Transverse colon (tissue), 4 donors: ENCODE measurements around the gene TMEM143. TPM values are rescaled to one million over a fixed set of nuclear protein-coding genes. Genes with fewer than 3 reads are reported as not detected.
A peak's percentile ranks its signal among the peaks of the same experiment; 100 is the strongest.

Experiments used
- DNase-seq: peaks from one replicate; pipeline ENCODE4 v3.0.0-alpha.2; 2019
- H3K27ac ChIP-seq, 4 donors: fragments of 200-600 bp; sonication (generic); 2 replicates each; pipeline ENCODE4 v1.5.1; 2016 to 2018; ENCODE audit warnings: inconsistent platforms in 4 of 4
- H3K27me3 ChIP-seq: fragments of 200-600 bp; sonication (generic); 2 replicates; pipeline ENCODE4 v1.5.1; 2017; ENCODE audit warnings: inconsistent platforms
- H3K36me3 ChIP-seq, 4 donors: fragments of 200-600 bp; sonication (generic); 2 replicates each; pipeline ENCODE4 v1.5.1; 2017 to 2019; ENCODE audit warnings: inconsistent platforms in 4 of 4
- H3K4me1 ChIP-seq, 4 donors: fragments of 200-600 bp; sonication (generic); 2 replicates each; pipeline ENCODE4 v1.5.1; 2017 to 2020; ENCODE audit warnings: inconsistent platforms in 4 of 4
- H3K4me3 ChIP-seq, 4 donors: fragments of 200-600 bp; sonication (generic); 1 replicate in 1 of 4; 2 replicates in 3 of 4; pipeline versions ENCODE4 v1.5.1 to v1.6.1; 2017 to 2019; ENCODE audit warnings: inconsistent platforms in 4 of 4
- H3K9me3 ChIP-seq, 2 donors: fragments of 200-600 bp; sonication (generic); 2 replicates each; pipeline ENCODE4 v1.5.1; 2017 to 2019; ENCODE audit warnings: inconsistent platforms in 2 of 2
- EP300 ChIP-seq: sonication (generic); formaldehyde crosslinking; IDR thresholded peaks from one replicate; pipeline ENCODE4 v1.6.1; 2017; ENCODE audit warnings: antibody characterized with exemption, low read depth
- POLR2A ChIP-seq: fragments of 450-650 bp; IDR thresholded peaks from one replicate; pipeline ENCODE4 v1.6.1; 2016; ENCODE audit warnings: antibody characterized with exemption, mild to moderate bottlenecking, moderate library complexity
- POLR2AphosphoS5 ChIP-seq, 3 donors: sonication (generic); formaldehyde crosslinking; IDR thresholded peaks; one replicate each; pipeline ENCODE4 v1.6.1; 2016; ENCODE audit warnings: antibody characterized with exemption in 3 of 3
- WGBS, 2 donors: methylation state at CpG; one replicate each; pipeline ENCODE4 v1.1.5; 2018; ENCODE audit warnings: low coverage in 1 of 2; 5-methylcytosine and 5-hydroxymethylcytosine counted together
- in situ Hi-C, 4 donors: fragments of 200-750 bp; cut with MboI; loops; one replicate each; pipeline versions ENCODE4 v1.15.0 to v1.15.1; 2017; ENCODE audit warnings: low sequenced_read_pairs in 3 of 4, low pct_ligation_motif_present in 1 of 4, low pct_unique_long_range_greater_than_20kb in 1 of 4
- intact Hi-C: fragments of 100-400 bp; cut with DNase I; formaldehyde crosslinking; loops from one replicate; pipeline ENCODE4 v1.15.1; 2023; ENCODE audit warnings: low total_unique reads
- total RNA-seq, 4 donors: library from RNA; depleted of rRNA; stranded (reverse); fragments of >200 nt; gene quantifications; one replicate each; pipeline ENCODE4 v1.1.0, GENCODE V29; 2016
- TF ChIP-seq, protein P1 (sequence below), 5 experiments: fragments of 200-600 bp in 3 of 5; fragments of 450-650 bp in 2 of 5; sonication (generic) in 3 of 5; IDR thresholded peaks; 1 replicate in 2 of 5; 2 replicates in 3 of 5; pipeline ENCODE4 v1.5.1; 2016 to 2017; ENCODE audit warnings: antibody characterized with exemption in 5 of 5, inconsistent platforms in 3 of 5, mild to moderate bottlenecking in 2 of 5, moderate library complexity in 1 of 5

TMEM143 gene
- total RNA-seq, 4 donors from 2014 or later: 9.1 to 27.7 (median 15.2) TPM

DNA sequence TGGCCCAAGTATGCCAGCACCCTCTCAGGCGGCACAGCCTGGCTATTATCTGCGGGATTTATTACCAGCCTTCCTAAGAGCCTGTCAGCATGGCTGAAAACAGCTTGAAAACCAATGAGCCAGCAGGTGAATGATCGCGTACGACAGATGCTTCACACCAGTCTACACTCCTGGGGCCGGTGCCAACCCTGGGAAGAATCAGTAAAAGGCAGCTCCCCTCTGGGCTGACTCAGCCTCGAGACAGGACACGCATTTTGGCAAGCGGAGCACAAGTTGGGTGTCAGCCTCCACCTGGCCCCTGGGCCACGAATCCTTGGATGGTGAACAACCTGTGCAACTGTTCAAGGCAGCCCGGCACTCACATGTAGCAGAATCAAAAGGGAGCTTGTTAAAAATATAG, 22.7 kb downstream of the TMEM143 start:
- WGBS, 2 donors: 83 to 92% methylated on average over 1 to 11 of the region's 11 CpGs

DNA sequence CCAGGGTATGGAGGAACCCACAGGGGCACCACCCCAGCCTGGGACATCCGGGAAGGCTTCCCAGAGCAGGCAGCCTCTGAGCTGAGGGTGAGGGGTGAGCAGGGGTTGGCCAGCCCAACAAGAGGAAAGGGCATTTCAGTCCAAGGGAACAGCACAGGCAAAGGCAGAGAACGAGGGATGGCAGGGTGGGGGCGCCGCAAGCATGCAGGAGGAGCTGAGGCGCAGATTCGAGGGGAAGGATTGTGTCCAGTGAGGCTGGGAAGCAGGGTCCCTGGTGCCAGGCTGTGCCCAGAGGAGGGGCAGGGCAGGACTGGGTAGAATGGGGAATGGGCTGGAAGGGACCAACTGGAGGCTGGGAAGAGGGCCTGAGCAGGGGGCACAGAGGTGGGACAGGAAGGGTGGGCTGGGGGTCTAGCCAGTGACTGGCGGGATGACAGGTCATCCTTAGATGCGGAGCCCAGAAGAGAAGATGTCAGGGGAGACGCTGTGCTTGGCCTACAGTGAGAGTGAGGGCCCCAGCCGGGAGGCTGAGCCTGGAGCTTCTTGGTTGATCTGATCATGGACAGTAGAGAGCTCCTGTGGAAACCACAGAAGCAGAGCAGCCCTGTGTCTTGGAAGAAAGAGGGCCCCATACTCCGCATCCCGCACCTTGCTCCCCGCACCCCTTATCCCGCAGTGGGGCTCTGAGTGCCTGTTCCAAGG, 24.8 kb downstream of the TMEM143 start:
- no peaks in the 10 kb centered on the region for H3K9me3 ChIP-seq
- no peak overlapping the region for H3K4me3 ChIP-seq
- 84 to 91% methylated on average over 7 to 14 of the region's 14 CpGs for WGBS, 2 donors
- no peak overlapping the region for H3K27ac ChIP-seq
- in situ Hi-C loops: no loop called here
- H3K4me1 ChIP-seq: peaks cover 0 to 4% (median 3%) of the 10 kb centered on the region in 4 donors
- H3K36me3 ChIP-seq: no peaks in the 10 kb centered on the region
- intact Hi-C loops: no loop called here
- no peak for TF ChIP-seq POLR2A
- TF ChIP-seq POLR2AphosphoS5 (IDR thresholded peaks at IDR 0.05): no peak
- no peak for TF ChIP-seq EP300
- TF ChIP-seq, protein P1, sequence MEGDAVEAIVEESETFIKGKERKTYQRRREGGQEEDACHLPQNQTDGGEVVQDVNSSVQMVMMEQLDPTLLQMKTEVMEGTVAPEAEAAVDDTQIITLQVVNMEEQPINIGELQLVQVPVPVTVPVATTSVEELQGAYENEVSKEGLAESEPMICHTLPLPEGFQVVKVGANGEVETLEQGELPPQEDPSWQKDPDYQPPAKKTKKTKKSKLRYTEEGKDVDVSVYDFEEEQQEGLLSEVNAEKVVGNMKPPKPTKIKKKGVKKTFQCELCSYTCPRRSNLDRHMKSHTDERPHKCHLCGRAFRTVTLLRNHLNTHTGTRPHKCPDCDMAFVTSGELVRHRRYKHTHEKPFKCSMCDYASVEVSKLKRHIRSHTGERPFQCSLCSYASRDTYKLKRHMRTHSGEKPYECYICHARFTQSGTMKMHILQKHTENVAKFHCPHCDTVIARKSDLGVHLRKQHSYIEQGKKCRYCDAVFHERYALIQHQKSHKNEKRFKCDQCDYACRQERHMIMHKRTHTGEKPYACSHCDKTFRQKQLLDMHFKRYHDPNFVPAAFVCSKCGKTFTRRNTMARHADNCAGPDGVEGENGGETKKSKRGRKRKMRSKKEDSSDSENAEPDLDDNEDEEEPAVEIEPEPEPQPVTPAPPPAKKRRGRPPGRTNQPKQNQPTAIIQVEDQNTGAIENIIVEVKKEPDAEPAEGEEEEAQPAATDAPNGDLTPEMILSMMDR (IDR thresholded peaks at IDR 0.05): no peak
- DNase-seq: no peak
- no peaks in the 10 kb centered on the region for H3K27me3 ChIP-seq

More for the DNA sequence above, 22.7 kb downstream of the TMEM143 start:
- in situ Hi-C loops: no loop called here
- no peaks in the 10 kb centered on the region for H3K4me1 ChIP-seq
- no peaks in the 10 kb centered on the region for H3K36me3 ChIP-seq
- H3K9me3 ChIP-seq: no peaks in the 10 kb centered on the region
- H3K4me3 ChIP-seq: no peak overlapping the region
- no peaks in the 10 kb centered on the region for H3K27me3 ChIP-seq
- intact Hi-C loops: no loop called here
- TF ChIP-seq, protein P1 (IDR thresholded peaks at IDR 0.05): no peak
- TF ChIP-seq EP300 (no peak), POLR2AphosphoS5 (IDR thresholded peaks at IDR 0.05) (no peak), POLR2A (no peak)
- no peak for DNase-seq
- no peak overlapping the region for H3K27ac ChIP-seq

DNA sequence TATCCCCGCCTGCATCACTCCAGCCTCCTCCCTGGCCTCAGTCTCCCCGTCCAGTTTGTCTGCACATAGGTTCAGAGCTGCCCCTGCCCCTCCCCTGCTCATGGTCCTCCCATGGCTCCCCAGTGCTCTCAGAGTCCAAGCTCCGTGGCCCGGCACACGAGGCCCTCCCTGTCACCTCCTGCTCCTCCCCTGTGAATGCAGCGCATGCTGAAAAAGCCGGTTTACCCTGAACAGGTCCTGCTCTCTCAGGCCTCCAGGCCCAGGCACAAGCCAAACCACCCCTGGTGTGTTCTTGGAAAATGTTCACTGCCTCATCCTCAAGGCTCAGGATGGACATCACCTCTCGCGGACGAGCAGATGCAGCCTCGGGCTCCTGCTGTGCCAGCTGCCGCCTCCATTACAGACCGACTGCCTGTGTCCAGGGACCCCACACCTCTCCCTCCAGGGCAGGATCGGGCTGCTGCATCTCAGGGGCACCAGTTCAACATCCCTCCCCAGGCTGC, 25.4 kb downstream of the TMEM143 start:
- TF ChIP-seq POLR2AphosphoS5 (IDR thresholded peaks at IDR 0.05) (no peak), POLR2A (no peak), EP300 (no peak)
- TF ChIP-seq, protein P1 (IDR thresholded peaks at IDR 0.05): no peak
- H3K27me3 ChIP-seq: no peaks in the 10 kb centered on the region
- WGBS, 2 donors: 91% methylated on average over 10 of the region's 14 CpGs; no CpG with 5 or more reads in 1 of the 2 donors
- no peak for DNase-seq
- H3K36me3 ChIP-seq: no peaks in the 10 kb centered on the region
- intact Hi-C loops (no loop called here), in situ Hi-C loops (no loop called here)
- H3K4me1 ChIP-seq: peaks cover 0 to 10% (median 6%) of the 10 kb centered on the region in 4 donors
- no peak overlapping the region for H3K27ac ChIP-seq
- H3K9me3 ChIP-seq: no peaks in the 10 kb centered on the region
- H3K4me3 ChIP-seq: no peak overlapping the region

DNA sequence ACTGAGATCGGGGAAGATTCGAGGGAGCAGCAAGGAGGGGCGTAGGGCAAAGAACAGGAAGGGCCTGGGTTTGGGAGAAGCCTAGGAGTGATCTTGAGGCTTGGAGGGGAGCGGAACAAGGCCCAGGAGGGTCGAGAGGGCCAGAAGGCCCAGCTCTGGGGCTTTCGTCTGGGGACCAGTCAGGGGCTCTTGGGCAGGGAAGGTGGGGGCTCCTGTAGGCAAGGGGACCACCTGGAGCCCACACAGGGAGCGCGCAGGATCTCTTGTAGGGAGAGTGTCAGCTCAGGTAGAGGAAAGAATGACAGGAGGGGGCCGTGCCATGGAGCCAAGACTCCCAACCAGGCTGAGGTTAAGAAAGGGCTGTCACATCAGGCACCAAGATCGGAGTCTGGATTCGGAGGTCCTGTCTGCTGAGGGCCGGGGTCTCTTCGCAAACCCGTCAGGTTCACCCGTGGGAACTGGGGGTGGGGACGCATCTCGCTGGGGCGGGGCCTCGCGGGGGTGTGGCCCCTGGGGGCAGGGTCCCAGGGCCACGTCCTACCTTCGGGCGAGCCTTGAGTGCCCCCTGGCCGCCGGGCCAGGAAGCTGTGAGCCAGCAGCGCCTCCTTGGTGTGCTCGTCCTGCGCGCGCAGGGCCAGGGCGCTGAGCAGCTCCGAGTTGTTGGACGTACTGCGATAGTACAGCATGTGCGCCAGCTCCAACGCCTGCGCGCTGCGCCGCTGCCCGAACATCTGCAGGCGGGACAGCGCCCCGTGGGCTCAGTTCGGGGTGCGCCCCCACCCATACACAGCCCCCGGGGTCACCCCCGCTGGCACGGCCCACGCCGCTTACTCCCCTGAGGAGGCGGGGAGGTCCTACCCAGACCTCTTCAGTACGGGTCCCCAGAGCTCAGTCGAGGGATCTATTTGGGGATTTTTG, 30.0 kb downstream of the TMEM143 start:
- TF ChIP-seq POLR2AphosphoS5 (IDR thresholded peaks at IDR 0.05) (peak; percentile 17 to 57 (median 56)), POLR2A (peak; percentile 47), EP300 (no peak)
- TF ChIP-seq, protein P1 (IDR thresholded peaks at IDR 0.05): peak; percentile 77 to 94 (median 84)
- peaks cover 15 to 45% (median 39%) of the 10 kb centered on the region in 4 donors for H3K4me1 ChIP-seq
- no peaks in the 10 kb centered on the region for H3K36me3 ChIP-seq
- 5 to 13% methylated on average over 3 to 50 of the region's 54 CpGs for WGBS, 2 donors
- peak overlapping the region; percentile 92 to 99 (median 94) for H3K27ac ChIP-seq
- no peaks in the 10 kb centered on the region for H3K9me3 ChIP-seq
- intact Hi-C loops (no loop called here), in situ Hi-C loops (no loop called here)
- peak overlapping the region; percentile 22 to 61 (median 42) for H3K4me3 ChIP-seq
- peak; percentile 96 for DNase-seq
- H3K27me3 ChIP-seq: no peaks in the 10 kb centered on the region
